HL-60 (cell line): ENCODE data around the gene MAPK10.

Source experiments
- POLR2AphosphoS5 ChIP-seq: IDR thresholded peaks from 2 replicates; pipeline ENCODE4 v1.6.1; 2012; ENCODE audit warnings: low read depth
- TF ChIP-seq, protein P1 (sequence below): IDR thresholded peaks from one replicate; pipeline ENCODE4 v1.5.1; 2011; ENCODE audit warnings: low read length, control low read depth, inconsistent platforms; ENCODE audit not compliant: insufficient read depth

DNA sequence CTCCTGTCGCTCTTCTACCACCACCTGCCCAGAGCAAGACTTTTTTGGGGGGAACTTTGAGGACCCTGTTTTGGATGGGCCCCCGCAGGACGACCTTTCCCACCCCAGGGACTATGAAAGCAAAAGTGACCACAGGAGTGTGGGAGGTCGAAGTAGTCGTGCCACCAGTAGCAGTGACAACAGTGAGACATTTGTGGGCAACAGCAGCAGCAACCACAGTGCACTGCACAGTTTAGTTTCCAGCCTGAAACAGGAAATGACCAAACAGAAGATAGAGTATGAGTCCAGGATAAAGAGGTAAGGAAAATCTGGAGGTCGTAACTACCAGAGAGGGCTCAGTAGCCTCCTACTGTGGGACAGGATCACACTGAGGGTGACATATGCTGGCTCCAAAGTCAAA, 364.5 kb downstream of the MAPK10 start:
- TF ChIP-seq, protein P1, sequence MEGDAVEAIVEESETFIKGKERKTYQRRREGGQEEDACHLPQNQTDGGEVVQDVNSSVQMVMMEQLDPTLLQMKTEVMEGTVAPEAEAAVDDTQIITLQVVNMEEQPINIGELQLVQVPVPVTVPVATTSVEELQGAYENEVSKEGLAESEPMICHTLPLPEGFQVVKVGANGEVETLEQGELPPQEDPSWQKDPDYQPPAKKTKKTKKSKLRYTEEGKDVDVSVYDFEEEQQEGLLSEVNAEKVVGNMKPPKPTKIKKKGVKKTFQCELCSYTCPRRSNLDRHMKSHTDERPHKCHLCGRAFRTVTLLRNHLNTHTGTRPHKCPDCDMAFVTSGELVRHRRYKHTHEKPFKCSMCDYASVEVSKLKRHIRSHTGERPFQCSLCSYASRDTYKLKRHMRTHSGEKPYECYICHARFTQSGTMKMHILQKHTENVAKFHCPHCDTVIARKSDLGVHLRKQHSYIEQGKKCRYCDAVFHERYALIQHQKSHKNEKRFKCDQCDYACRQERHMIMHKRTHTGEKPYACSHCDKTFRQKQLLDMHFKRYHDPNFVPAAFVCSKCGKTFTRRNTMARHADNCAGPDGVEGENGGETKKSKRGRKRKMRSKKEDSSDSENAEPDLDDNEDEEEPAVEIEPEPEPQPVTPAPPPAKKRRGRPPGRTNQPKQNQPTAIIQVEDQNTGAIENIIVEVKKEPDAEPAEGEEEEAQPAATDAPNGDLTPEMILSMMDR, result no peak
- TF ChIP-seq POLR2AphosphoS5, result no peak
